ENCODE measurements around the gene PXYLP1. TPM values are rescaled to one million over a fixed set of nuclear protein-coding genes. Genes with fewer than 3 reads are reported as not detected.

The PXYLP1 gene
- total and polyA plus RNA-seq, 2 of the 8 experiments (the other 6 are each of a cell fraction or from before 2014, with no cell fraction given) = 19.4 to 20.6 TPM

DNA sequence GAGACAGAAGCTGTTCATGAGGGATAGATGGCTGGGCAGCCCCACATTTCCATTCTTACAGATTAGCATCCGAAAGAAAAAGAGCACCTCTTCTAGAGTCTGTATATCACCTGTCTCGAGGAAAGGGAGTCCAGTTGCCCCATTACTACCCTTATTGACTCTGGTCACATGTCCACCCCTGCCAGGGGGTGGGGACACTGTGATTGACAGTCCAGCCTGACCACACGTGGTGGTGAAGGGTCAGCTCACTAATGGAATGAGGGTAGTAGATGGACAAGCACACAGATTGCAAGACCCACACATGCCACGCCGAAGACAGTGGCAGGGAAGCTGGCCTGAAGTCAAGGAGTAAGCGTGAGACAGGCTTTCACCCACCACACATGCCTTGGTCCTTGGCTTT, 45.8 kb downstream of the PXYLP1 start (continued):
- no peak for TF ChIP-seq KDM1A (IDR thresholded peaks at IDR 0.05; ENCODE audit: borderline replicate concordance, low read length)
- TF ChIP-seq CHD7 (IDR thresholded peaks at IDR 0.05; ENCODE audit: insufficient replicate concordance, low read length) = no peak
- TF ChIP-seq CBX5 (IDR thresholded peaks at IDR 0.05; ENCODE audit: low read depth, low read length) = no peak
- TF ChIP-seq, protein P1, sequence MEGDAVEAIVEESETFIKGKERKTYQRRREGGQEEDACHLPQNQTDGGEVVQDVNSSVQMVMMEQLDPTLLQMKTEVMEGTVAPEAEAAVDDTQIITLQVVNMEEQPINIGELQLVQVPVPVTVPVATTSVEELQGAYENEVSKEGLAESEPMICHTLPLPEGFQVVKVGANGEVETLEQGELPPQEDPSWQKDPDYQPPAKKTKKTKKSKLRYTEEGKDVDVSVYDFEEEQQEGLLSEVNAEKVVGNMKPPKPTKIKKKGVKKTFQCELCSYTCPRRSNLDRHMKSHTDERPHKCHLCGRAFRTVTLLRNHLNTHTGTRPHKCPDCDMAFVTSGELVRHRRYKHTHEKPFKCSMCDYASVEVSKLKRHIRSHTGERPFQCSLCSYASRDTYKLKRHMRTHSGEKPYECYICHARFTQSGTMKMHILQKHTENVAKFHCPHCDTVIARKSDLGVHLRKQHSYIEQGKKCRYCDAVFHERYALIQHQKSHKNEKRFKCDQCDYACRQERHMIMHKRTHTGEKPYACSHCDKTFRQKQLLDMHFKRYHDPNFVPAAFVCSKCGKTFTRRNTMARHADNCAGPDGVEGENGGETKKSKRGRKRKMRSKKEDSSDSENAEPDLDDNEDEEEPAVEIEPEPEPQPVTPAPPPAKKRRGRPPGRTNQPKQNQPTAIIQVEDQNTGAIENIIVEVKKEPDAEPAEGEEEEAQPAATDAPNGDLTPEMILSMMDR (IDR thresholded peaks at IDR 0.05; ENCODE audit: control extremely low read depth in 1 of 3, insufficient read depth in 1 of 3, low read depth in 1 of 3, low read length in 3 of 3) = no peak
- TF ChIP-seq SP1 (IDR thresholded peaks at IDR 0.05; ENCODE audit: low read depth, low read length) = no peak
